Measurements from ENCODE around the gene FIG4.
"Not testable (repeated sequence)": the region's sequence is repeated elsewhere in the genome, so short reads cannot be mapped to it uniquely, and the experiment has no call there.

Gene FIG4

DNA sequence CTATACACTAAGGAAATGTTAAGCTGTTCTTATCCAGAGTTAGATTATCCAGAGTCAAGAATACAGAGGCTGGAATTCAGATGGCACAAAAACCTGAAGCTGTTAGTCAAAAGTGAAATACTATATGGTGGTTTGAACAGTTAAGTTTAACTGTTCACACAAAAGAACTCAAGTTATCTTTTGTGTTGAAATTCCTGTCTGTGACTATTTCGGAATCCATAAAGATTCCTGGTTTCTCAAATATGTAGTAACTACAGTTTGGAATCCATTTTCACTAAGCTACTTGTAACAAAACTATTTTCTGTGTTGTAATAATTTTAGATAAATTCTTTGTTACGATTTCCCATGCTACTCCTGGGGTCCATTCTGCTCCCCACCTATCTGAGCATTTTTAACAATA is 24.5 kb downstream of the FIG4 start:
- H3K4me3 ChIP-seq (ENCODE audit: low read depth, low read length): no peak overlapping the region
- no peak for DNase-seq (ENCODE audit: low read depth)
- TF ChIP-seq, protein P1, sequence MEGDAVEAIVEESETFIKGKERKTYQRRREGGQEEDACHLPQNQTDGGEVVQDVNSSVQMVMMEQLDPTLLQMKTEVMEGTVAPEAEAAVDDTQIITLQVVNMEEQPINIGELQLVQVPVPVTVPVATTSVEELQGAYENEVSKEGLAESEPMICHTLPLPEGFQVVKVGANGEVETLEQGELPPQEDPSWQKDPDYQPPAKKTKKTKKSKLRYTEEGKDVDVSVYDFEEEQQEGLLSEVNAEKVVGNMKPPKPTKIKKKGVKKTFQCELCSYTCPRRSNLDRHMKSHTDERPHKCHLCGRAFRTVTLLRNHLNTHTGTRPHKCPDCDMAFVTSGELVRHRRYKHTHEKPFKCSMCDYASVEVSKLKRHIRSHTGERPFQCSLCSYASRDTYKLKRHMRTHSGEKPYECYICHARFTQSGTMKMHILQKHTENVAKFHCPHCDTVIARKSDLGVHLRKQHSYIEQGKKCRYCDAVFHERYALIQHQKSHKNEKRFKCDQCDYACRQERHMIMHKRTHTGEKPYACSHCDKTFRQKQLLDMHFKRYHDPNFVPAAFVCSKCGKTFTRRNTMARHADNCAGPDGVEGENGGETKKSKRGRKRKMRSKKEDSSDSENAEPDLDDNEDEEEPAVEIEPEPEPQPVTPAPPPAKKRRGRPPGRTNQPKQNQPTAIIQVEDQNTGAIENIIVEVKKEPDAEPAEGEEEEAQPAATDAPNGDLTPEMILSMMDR (conservative IDR thresholded peaks at IDR 0.05; ENCODE audit: low read depth, low read length): no peak

DNA sequence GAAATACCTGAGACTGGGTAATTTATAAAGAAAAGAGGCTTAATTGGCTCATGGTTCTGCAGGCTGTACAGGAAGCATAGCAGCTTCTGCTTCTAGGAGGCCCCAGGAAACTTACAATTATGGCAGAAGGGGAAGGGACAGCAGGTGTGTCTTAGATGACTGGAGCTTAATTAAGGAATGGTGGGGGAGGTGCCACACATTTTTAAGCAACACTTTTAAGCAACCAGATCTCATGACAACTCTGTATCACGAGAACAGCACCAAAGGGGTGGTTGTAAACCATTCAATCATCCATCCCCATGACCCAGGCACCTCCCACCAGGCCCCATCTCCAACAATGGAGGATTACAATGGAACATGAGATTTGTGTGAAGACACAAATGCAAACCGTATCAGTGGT is 26.9 kb downstream of the FIG4 start:
- TF ChIP-seq, protein P1 (conservative IDR thresholded peaks at IDR 0.05; ENCODE audit: low read depth, low read length): no peak
- no peak overlapping the region for H3K4me3 ChIP-seq (ENCODE audit: low read depth, low read length)
- DNase-seq (ENCODE audit: low read depth): no peak

DNA sequence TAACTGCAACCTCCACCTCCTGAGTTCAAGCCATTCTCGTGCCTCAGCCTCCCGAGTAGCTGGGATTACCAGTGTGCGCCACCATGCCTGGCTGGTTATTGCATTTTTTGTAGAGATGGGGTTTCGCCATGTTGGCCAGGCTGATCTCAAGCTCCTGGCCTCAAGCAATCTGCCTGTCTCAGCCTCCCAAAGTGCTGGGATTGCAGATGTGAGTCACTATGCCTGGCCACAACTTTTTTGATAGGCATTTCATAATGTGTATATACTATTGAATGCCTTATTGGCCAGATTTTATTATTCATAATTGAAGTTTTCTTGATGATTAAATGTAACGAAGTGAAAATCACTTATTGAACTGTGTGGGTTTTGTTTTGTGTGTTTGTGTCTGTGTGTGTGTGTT is 27.9 kb downstream of the FIG4 start:
- DNase-seq (ENCODE audit: low read depth): peak; percentile 27
- H3K4me3 ChIP-seq (ENCODE audit: low read depth, low read length): no peak overlapping the region
- TF ChIP-seq, protein P1 (conservative IDR thresholded peaks at IDR 0.05; ENCODE audit: low read depth, low read length): no peak

DNA sequence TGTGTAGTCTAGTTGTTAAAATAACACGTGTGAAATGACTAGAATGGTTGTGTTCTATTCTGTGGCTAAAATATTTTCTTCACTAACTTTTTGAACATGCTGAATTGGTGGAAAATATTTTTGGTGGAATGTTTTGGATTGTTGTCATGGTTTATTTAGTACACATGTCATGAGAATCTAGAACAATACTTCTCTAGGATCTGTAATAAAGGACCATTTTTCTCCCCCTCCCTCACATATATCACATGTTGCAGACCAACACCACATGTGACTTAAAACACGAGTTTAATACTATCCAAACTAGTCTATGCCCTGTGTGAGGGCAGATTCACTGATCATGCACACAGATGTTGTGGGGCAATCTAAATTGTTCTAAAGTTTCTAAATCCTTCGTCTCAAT is 29.2 kb downstream of the FIG4 start:
- no peak overlapping the region for H3K4me3 ChIP-seq (ENCODE audit: low read depth, low read length)
- DNase-seq (ENCODE audit: low read depth): no peak
- TF ChIP-seq, protein P1 (conservative IDR thresholded peaks at IDR 0.05; ENCODE audit: low read depth, low read length): no peak

DNA sequence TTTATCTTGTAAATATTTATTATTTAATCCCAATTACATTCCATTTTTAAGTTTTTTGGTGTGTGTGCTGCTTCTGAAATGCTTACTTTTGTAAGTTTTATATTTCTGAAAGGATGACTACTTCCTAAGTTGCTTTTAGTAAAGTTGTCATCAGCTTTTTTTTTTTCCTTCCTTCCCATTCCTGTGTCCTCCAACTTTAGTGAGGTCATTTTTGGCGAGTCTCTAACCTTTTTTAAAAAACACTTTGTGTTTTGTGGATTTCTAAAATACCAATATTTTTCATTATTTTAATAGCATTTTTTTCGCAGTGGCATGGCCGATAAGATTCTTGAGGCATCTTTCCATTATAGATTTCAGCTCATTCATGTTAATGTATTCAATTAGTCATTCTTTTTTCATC is 30.9 kb downstream of the FIG4 start:
- TF ChIP-seq, protein P1 (conservative IDR thresholded peaks at IDR 0.05; ENCODE audit: low read depth, low read length): no peak
- no peak overlapping the region for H3K4me3 ChIP-seq (ENCODE audit: low read depth, low read length)
- DNase-seq (ENCODE audit: low read depth): no peak

DNA sequence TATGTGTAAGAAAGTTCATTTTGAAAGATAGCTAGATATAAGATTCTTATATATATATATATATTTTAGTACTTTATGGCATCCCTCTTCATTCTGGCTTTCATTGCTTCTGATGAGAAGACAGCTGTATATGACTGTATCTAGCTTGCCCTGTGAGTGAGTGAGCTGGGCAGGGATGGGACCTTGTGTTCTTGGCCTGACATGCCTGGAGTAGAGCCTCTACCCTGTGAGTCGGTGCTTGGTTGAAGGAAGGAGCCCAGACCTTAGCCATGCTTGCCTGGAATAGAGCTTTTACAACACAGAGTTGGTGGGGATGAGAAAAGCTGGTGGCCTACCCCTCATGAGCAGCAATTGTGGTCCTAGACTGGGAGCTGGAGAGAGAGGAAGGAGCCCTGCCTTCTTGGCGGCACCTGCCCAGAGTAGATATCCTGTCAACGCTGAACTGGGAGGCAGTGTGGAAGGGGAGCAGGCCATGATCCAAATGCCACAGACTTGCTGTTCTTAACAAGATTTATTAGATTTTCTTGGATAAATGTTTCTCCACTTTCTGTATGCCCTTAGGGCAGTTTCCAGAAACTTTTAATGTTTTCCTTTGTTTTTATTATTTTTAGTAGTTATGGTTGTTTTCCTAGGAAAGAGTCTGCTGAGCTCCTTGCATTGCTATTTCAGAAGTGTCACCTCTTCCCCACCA is 31.6 kb downstream of the FIG4 start:
- TF ChIP-seq, protein P1 (conservative IDR thresholded peaks at IDR 0.05; ENCODE audit: low read depth, low read length): no peak
- no peak for DNase-seq (ENCODE audit: low read depth)
- no peak overlapping the region for H3K4me3 ChIP-seq (ENCODE audit: low read depth, low read length)

DNA sequence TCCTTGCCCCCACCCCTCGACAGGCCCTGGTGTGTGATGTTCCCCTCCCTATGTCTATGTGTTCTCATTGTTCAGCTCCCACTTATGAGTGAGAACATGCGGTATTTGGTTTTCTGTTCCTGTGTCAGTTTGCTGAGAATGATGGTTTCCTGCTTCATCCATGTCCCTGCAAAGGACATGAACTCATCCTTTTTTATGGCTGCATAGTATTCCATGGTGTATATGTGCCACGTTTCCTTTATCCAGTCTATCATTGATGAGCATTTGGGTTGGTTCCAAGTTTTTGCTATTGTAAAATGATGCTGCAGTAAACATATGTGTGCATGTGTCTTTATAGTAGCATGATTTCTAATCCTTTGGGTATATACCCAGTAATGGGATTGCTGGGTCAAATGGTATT is 34.2 kb downstream of the FIG4 start:
- not testable (repeated sequence) for H3K4me3 ChIP-seq (ENCODE audit: low read depth, low read length); DNase-seq (ENCODE audit: low read depth)

All from choroid plexus epithelial cell (primary cell).